ENCODE measurements around the gene NPR3. TPM values are rescaled to one million over a fixed set of nuclear protein-coding genes. Genes with fewer than 3 reads are reported as not detected.
A peak's percentile ranks its signal among the peaks of the same experiment; 100 is the strongest.

The NPR3 gene
- total and polyA plus RNA-seq, 9 donors = 1.8 to 42.1 (median 5.8) TPM

DNA sequence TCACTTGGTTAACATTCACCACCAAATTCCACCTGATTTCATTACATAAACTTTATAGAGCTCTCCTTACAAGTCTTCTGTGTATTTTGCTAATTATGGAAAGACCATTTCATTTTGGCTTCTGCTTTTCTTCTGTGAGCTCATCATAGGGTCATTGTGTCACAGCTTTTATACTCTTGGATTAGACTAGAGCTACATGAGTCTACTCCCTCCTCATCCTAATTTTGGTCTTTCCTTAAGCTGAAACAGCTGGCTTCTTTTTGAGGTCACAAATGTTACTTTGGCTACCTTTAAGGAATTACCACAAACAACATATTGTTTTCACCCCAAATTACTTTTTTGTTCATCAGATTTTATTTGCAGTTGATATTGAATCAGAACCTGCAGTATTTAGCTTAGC lies 103.0 kb downstream of the NPR3 start:
- H3K27me3 ChIP-seq = no peaks in the 10 kb centered on the region
- DNase-seq = no peak
- no peak overlapping the region for H3K27ac ChIP-seq
- intact Hi-C loops (cut with DNase I) = no loop called here
- peaks cover 7% of the 10 kb centered on the region for H3K4me1 ChIP-seq (ENCODE audit: insufficient read depth)
- TF ChIP-seq EP300 (IDR thresholded peaks at IDR 0.05) (no peak), POLR2A (IDR thresholded peaks at IDR 0.05) (no peak)
- TF ChIP-seq, protein P1, sequence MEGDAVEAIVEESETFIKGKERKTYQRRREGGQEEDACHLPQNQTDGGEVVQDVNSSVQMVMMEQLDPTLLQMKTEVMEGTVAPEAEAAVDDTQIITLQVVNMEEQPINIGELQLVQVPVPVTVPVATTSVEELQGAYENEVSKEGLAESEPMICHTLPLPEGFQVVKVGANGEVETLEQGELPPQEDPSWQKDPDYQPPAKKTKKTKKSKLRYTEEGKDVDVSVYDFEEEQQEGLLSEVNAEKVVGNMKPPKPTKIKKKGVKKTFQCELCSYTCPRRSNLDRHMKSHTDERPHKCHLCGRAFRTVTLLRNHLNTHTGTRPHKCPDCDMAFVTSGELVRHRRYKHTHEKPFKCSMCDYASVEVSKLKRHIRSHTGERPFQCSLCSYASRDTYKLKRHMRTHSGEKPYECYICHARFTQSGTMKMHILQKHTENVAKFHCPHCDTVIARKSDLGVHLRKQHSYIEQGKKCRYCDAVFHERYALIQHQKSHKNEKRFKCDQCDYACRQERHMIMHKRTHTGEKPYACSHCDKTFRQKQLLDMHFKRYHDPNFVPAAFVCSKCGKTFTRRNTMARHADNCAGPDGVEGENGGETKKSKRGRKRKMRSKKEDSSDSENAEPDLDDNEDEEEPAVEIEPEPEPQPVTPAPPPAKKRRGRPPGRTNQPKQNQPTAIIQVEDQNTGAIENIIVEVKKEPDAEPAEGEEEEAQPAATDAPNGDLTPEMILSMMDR (IDR thresholded peaks at IDR 0.05) = no peak
- H3K9me3 ChIP-seq = no peaks in the 10 kb centered on the region
- no peaks in the 10 kb centered on the region for H3K36me3 ChIP-seq
- H3K4me3 ChIP-seq = no peak overlapping the region

DNA sequence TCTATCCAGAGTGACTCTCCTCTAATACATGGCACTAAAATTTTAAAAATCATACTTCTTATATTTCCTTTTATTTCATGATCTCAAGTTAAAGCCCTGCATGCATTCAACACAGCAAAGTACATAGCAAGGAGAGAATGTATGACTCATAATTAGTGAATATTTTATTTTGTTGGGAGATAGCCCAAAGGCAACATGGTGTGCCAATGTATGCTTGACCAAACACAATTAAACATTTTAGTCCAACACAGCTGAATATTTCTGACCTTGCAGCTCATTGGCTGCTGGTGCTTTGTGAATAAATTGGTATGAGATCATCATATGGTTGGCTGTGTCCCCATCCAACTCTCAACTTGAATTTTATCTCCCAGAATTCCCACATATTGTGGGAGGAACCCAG lies 103.5 kb downstream of the NPR3 start:
- no peaks in the 10 kb centered on the region for H3K27me3 ChIP-seq
- H3K36me3 ChIP-seq = no peaks in the 10 kb centered on the region
- intact Hi-C loops (cut with DNase I) = no loop called here
- DNase-seq = no peak
- peaks cover 7% of the 10 kb centered on the region for H3K4me1 ChIP-seq (ENCODE audit: insufficient read depth)
- TF ChIP-seq EP300 (IDR thresholded peaks at IDR 0.05) (no peak), POLR2A (IDR thresholded peaks at IDR 0.05) (no peak)
- TF ChIP-seq, protein P1 (IDR thresholded peaks at IDR 0.05) = no peak
- H3K4me3 ChIP-seq = no peak overlapping the region
- no peaks in the 10 kb centered on the region for H3K9me3 ChIP-seq
- H3K27ac ChIP-seq = no peak overlapping the region

DNA sequence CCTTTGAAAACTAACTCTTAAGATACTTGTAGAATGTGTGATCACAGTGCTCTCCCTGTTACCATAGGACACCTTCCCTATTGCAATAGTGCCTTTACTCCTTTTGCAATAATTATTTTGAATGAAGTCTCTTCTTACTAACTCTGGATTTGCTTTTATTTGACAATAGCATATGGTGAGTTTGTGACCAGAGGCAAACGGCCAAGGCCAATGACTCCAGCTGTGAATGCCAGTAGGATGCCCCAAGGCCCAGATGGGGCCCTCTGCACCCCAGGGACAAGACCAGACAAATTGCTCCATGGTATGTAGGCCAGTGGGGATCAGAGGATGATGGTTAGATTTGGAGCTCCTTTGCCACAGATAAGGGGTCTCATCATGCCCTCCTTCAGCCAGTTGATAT lies 116.9 kb downstream of the NPR3 start:
- Histone ChIP-seq H3K27ac (no peak overlapping the region), H3K9me3 (no peaks in the 10 kb centered on the region), H3K4me1 (ENCODE audit: insufficient read depth) (peaks cover 5% of the 10 kb centered on the region), H3K36me3 (no peaks in the 10 kb centered on the region), H3K27me3 (no peaks in the 10 kb centered on the region), H3K4me3 (no peak overlapping the region)
- 54 to 71% (median 58%) methylated on average over 1 of the region's 1 CpG for WGBS, 3 donors
- DNase-seq = no peak
- no peak for TF ChIP-seq EP300 (IDR thresholded peaks at IDR 0.05)
- no peak for TF ChIP-seq POLR2A (IDR thresholded peaks at IDR 0.05)
- TF ChIP-seq, protein P1 (IDR thresholded peaks at IDR 0.05) = no peak
- intact Hi-C loops (cut with DNase I) = no loop called here

DNA sequence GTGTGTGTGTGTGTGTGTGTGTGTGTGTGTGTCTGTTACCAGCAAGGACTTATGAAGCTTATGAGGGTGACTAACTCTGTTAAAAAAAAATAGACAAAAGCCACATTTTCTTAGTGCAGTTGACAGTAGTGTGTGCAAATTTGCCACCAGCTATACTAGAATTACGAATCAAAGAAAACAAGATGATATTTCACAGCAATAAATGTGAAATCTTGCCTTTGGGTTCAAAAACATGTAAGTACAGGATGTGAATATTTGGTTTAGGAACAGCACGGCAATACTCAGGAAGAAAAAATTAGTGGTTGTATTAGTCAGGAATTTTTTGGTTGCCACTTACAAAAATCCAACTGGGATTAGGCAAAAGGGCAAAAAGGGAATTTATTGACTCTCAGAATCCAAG lies 117.4 kb downstream of the NPR3 start:
- no peaks in the 10 kb centered on the region for H3K9me3 ChIP-seq
- no peaks in the 10 kb centered on the region for H3K36me3 ChIP-seq
- TF ChIP-seq EP300 (IDR thresholded peaks at IDR 0.05) (no peak), POLR2A (IDR thresholded peaks at IDR 0.05) (no peak)
- TF ChIP-seq, protein P1 (IDR thresholded peaks at IDR 0.05) = no peak
- 79 to 89% (median 84%) methylated on average over 2 of the region's 2 CpGs for WGBS, 3 donors
- H3K27ac ChIP-seq = no peak overlapping the region
- no peak for DNase-seq
- H3K4me1 ChIP-seq (ENCODE audit: insufficient read depth) = peaks cover 7% of the 10 kb centered on the region
- intact Hi-C loops (cut with DNase I) = no loop called here
- no peak overlapping the region for H3K4me3 ChIP-seq
- no peaks in the 10 kb centered on the region for H3K27me3 ChIP-seq

DNA sequence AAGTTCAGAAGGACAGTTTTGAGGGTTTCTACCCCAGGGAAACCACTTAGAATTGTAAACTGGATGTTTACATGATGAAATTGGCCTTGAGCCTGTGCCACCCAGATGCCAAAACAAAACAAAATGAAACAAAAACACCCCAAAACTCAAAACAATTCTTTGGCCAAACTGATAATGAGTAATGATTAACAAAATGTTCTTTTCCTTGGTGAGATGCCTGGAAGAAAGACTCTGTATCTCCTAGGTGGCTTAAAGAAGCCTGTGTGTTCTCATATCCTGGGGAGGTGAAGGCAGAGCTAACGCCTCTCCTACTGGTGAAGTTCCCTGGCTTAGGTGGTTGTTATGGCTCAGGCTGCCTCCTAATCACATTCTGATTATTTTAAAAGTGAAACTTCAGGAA lies 120.5 kb downstream of the NPR3 start:
- Histone ChIP-seq H3K4me3 (no peak overlapping the region), H3K27me3 (no peaks in the 10 kb centered on the region), H3K4me1 (ENCODE audit: insufficient read depth) (peaks cover 8% of the 10 kb centered on the region), H3K9me3 (no peaks in the 10 kb centered on the region), H3K36me3 (no peaks in the 10 kb centered on the region), H3K27ac (no peak overlapping the region)
- TF ChIP-seq POLR2A (IDR thresholded peaks at IDR 0.05) (no peak), EP300 (IDR thresholded peaks at IDR 0.05) (no peak)
- TF ChIP-seq, protein P1 (IDR thresholded peaks at IDR 0.05) = no peak
- 4 to 14% (median 10%) methylated on average over 1 of the region's 1 CpG for WGBS, 3 donors
- intact Hi-C loops (cut with DNase I) = no loop called here
- peak in 2 of 5 donors; percentile 26 to 64 for DNase-seq

All from ovary (tissue), 9 donors.